Measurements from ENCODE around the gene ATP8B3. TPM values are rescaled to one million over a fixed set of nuclear protein-coding genes. Genes with fewer than 3 reads are reported as not detected.
A peak's percentile ranks its signal among the peaks of the same experiment; 100 is the strongest.

ATP8B3 gene
- total RNA-seq, 1 donor from 2014 or later, result 2.5 TPM

DNA sequence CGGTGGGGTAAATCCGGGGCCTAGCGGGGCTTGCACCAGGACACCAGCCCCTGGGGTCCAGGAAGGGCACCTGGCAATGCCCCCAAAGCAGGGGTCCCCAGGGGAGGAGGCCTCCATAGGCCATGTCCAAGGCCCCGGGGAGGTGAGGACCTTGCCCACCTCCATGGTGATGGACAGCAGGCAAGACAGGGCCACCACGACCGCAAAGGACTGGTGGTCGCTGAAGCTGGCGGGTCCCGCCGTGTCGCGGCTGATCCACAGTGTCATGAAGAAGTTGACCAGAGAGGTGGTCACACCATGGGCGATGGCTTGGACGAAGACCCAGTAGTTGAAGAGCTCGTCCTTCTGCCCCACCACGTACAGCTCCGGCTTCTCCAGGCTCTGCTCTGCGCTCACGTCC lies 26.8 kb downstream of the ATP8B3 start:
- no peak for DNase-seq
- peaks cover 4% of the 10 kb centered on the region for H3K4me1 Mint-ChIP-seq (ENCODE audit: low read depth, unreplicated experiment)
- TF ChIP-seq, protein P1, sequence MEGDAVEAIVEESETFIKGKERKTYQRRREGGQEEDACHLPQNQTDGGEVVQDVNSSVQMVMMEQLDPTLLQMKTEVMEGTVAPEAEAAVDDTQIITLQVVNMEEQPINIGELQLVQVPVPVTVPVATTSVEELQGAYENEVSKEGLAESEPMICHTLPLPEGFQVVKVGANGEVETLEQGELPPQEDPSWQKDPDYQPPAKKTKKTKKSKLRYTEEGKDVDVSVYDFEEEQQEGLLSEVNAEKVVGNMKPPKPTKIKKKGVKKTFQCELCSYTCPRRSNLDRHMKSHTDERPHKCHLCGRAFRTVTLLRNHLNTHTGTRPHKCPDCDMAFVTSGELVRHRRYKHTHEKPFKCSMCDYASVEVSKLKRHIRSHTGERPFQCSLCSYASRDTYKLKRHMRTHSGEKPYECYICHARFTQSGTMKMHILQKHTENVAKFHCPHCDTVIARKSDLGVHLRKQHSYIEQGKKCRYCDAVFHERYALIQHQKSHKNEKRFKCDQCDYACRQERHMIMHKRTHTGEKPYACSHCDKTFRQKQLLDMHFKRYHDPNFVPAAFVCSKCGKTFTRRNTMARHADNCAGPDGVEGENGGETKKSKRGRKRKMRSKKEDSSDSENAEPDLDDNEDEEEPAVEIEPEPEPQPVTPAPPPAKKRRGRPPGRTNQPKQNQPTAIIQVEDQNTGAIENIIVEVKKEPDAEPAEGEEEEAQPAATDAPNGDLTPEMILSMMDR (IDR thresholded peaks at IDR 0.05; ENCODE audit: partially characterized antibody, unreplicated experiment), result no peak
- H3K27ac Mint-ChIP-seq (ENCODE audit: unreplicated experiment), result no peak overlapping the region
- no peak overlapping the region for H3K4me3 Mint-ChIP-seq (ENCODE audit: unreplicated experiment)
- no peaks in the 10 kb centered on the region for H3K36me3 Mint-ChIP-seq (ENCODE audit: unreplicated experiment)
- H3K27me3 Mint-ChIP-seq (ENCODE audit: unreplicated experiment), result peaks cover 6% of the 10 kb centered on the region
- H3K9me3 Mint-ChIP-seq (ENCODE audit: unreplicated experiment), result no peaks in the 10 kb centered on the region

DNA sequence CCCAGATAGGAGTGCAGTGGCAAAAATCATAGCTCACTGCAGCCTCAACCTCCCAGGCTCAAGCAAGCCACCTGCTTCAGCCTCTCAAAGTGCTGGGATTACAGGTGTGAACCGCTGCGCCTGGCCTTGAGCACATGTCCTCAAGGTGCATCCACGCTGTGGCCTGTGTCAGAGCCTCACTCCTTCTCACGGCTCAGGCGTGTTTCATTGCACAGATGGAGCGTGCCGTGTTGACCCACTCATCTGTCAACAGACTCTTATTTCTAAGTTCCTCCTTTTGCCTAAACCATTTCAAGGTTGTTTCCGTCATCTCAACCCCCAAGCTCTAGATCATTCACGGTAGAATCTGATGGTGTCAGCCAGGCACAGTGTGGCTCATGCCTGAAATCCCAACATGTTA lies 28.2 kb downstream of the ATP8B3 start:
- Mint-ChIP-seq H3K9me3 (ENCODE audit: unreplicated experiment) (peaks cover 6% of the 10 kb centered on the region), H3K27ac (ENCODE audit: unreplicated experiment) (no peak overlapping the region), H3K27me3 (ENCODE audit: unreplicated experiment) (peaks cover 14% of the 10 kb centered on the region), H3K36me3 (ENCODE audit: unreplicated experiment) (no peaks in the 10 kb centered on the region), H3K4me1 (ENCODE audit: low read depth, unreplicated experiment) (peaks cover 9% of the 10 kb centered on the region), H3K4me3 (ENCODE audit: unreplicated experiment) (no peak overlapping the region)
- no peak for DNase-seq
- TF ChIP-seq, protein P1 (IDR thresholded peaks at IDR 0.05; ENCODE audit: partially characterized antibody, unreplicated experiment), result no peak

DNA sequence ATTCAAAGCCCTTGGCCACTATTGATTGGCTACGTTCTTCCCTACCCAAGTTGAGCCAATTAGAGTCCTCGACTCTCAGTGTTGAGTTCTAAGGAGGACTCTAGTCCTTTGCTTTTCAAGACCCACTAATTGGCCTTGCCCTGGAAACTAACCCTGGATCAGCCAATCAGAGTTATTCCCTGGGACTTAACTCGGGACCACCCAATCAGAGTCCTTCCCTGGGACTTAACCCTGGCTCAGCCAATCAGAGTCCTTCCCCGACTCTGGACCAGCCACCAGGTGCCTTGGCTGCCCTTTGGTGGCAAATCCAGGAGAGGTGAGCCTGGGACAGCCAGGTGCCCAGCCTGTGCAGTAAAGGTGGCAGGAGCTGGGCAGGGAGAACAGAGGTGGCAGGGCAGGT lies 28.7 kb downstream of the ATP8B3 start:
- DNase-seq, result no peak
- Mint-ChIP-seq H3K27ac (ENCODE audit: unreplicated experiment) (no peak overlapping the region), H3K4me3 (ENCODE audit: unreplicated experiment) (no peak overlapping the region), H3K36me3 (ENCODE audit: unreplicated experiment) (no peaks in the 10 kb centered on the region), H3K9me3 (ENCODE audit: unreplicated experiment) (peaks cover 7% of the 10 kb centered on the region), H3K4me1 (ENCODE audit: low read depth, unreplicated experiment) (peaks cover 9% of the 10 kb centered on the region), H3K27me3 (ENCODE audit: unreplicated experiment) (peaks cover 18% of the 10 kb centered on the region)
- TF ChIP-seq, protein P1 (IDR thresholded peaks at IDR 0.05; ENCODE audit: partially characterized antibody, unreplicated experiment), result no peak

DNA sequence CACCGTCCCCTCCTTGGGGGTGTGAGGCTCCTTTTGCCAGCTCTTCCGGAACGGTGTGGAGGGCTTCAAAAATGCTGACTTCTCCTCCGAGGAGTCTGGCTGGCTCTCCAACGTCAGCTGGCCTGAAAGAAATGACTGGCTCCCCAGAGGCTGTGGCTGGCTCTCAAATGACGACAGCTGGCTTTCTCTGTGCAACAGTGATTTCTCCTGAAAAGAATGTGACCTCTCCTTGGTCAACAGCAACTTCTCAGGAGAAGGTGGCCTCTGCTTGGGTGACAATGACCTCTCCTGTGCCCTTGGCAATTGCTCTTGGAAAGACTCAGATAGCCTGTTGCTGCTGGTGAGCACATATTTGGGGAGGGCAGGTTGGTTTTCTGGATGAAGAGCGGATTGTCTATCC lies 29.6 kb downstream of the ATP8B3 start:
- Mint-ChIP-seq H3K27me3 (ENCODE audit: unreplicated experiment) (peaks cover 17% of the 10 kb centered on the region), H3K27ac (ENCODE audit: unreplicated experiment) (no peak overlapping the region), H3K4me1 (ENCODE audit: low read depth, unreplicated experiment) (peaks cover 9% of the 10 kb centered on the region), H3K4me3 (ENCODE audit: unreplicated experiment) (peak overlapping the region; percentile 55), H3K36me3 (ENCODE audit: unreplicated experiment) (no peaks in the 10 kb centered on the region), H3K9me3 (ENCODE audit: unreplicated experiment) (peaks cover 7% of the 10 kb centered on the region)
- TF ChIP-seq, protein P1 (IDR thresholded peaks at IDR 0.05; ENCODE audit: partially characterized antibody, unreplicated experiment), result no peak
- DNase-seq, result peak; percentile 24

DNA sequence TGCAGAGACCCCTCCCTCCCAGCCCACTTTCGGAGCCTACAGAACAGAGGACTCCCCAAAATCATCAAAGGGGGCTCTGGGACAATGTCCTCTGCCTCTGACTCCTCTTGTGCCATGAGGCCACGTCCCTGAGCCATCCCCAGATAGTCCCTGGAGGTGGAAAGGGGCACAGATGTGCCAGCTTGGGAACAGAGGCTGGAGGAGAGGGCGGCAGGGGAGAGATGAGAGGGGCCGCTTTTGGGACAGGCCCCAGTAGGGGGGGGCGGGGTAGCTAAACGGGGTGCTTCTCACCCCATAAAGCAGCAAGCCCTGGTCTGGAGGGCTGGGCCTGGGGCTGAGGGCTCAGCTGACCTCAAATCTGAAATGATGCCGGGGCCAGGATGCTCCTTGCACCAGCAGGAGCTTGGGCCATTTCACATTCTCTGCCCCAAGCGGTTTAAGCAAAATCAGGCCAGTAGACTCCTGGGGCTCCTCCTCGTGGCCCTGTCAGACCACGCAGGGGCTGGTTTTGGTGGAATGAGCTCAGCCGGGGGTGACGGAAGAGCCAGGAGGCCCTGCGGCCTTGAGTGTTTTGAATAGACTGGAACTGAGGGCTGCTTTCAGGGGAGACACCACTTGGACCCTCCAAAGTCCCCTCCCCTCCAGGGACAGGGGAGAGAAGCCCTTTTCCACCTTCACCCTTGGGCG lies 31.7 kb downstream of the ATP8B3 start:
- H3K9me3 Mint-ChIP-seq (ENCODE audit: unreplicated experiment), result peaks cover 7% of the 10 kb centered on the region
- peaks cover 7% of the 10 kb centered on the region for H3K36me3 Mint-ChIP-seq (ENCODE audit: unreplicated experiment)
- TF ChIP-seq, protein P1 (IDR thresholded peaks at IDR 0.05; ENCODE audit: partially characterized antibody, unreplicated experiment), result no peak
- H3K4me3 Mint-ChIP-seq (ENCODE audit: unreplicated experiment), result no peak overlapping the region
- no peak for DNase-seq
- no peak overlapping the region for H3K27ac Mint-ChIP-seq (ENCODE audit: unreplicated experiment)
- peaks cover 23% of the 10 kb centered on the region for H3K27me3 Mint-ChIP-seq (ENCODE audit: unreplicated experiment)
- peaks cover 9% of the 10 kb centered on the region for H3K4me1 Mint-ChIP-seq (ENCODE audit: low read depth, unreplicated experiment)
